Stimulated activated CD4-positive, alpha-beta T cell treated with anti-CD3 and anti-CD28 coated beads, Interleukin-15, amount 100 ng/mL, for 1 hour (primary cell): ENCODE results near the gene MRPL43.
"Not testable (repeated sequence)": the region's sequence is repeated elsewhere in the genome, so short reads cannot be mapped to it uniquely, and the experiment has no call there.

ENCODE experiments used
- DNase-seq, 2 donors: peaks; one replicate each; pipeline ENCODE4 v3.0.0-alpha.2; 2020; ENCODE audit warnings: low read depth in 1 of 2, low spot score in 1 of 2

MRPL43 gene

DNA sequence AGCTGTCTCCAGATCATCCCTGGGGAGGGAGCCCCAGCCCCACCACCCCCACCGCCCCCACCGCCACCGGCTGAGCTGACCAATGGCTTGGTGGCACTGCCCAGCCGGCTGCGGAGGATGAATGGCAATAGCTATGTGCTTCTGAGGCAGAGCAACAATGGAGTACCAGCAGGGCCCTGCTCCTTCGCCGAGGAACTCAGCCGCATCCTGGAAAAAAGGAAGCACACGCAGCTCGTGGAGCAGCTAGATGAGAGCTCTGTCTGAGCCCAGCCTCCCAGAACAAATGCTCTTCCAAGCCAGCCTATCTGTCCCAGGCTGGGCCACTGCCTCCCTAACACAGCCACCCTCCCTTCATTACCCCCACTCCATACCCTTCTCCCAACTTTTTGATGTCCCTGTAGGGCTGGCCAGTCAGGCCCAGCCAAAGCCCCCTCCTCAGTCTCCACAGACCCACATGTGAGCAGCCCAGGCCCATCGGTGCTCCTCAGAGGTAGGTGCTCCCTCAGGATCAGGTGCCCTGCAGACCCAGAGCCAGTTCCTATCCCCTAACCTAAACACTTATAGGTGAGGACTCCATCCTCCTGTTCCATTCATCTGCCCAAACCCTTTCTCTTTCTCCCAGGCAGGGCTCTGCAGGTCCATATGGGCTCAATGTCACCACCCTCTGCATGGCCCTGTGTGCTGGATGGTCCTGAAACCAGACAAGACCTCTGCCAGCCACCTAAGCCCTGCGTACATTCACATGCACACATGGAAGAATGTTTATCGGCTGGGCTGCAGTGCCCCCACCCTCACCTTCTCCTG is 3.2 kb downstream of the MRPL43 start:
- no peak for DNase-seq

DNA sequence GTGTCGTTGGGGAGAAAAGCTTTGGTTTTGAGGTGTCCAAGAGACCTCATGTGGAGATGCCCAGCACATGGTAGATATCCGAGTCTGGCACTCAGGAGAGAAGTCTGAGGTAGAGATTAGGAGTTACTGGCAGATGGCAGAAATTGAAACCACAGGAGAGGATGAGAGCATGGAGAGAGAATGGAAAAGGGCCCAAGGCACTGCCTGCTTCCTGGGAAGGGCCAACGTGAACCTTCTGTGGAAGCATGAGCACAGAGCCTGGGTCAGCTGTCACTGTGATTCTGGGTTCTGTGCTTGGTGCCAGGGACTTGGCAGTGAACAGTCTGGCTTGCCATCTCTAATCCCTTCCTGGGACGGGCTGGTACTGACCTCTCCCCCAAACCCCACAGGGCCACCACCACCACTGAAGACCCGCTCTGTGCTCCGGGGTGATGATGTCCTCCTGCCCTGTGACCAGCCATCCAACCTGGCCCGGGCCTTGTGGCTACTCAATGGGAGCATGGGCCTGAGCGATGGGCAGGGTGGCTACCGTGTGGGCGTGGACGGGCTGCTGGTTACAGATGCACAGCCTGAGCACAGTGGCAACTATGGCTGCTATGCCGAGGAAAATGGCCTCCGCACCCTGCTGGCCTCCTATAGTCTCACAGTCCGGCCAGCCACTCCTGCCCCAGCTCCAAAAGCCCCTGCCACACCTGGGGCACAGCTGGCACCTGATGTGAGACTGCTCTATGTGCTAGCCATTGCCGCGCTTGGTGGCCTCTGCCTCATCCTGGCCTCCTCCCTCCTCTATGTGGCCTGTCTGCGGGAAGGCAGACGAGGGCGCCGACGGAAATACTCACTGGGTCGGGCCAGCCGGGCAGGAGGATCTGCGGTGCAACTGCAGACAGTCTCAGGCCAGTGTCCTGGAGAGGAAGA is 4.1 kb downstream of the MRPL43 start:
- DNase-seq = no peak

- no peak for DNase-seq
These were observed 6.0 kb downstream of the MRPL43 start for GRCh38 chr10:100981178-100981772.

- no peak for DNase-seq
These were observed 6.6 kb downstream of the MRPL43 start for GRCh38 chr10:100980711-100981110.

GRCh38 chr10:100980311-100980710 is 7.0 kb downstream of the MRPL43 start:
- DNase-seq = no peak

- no peak for DNase-seq
These were observed 7.5 kb downstream of the MRPL43 start for GRCh38 chr10:100979791-100980272.

DNA sequence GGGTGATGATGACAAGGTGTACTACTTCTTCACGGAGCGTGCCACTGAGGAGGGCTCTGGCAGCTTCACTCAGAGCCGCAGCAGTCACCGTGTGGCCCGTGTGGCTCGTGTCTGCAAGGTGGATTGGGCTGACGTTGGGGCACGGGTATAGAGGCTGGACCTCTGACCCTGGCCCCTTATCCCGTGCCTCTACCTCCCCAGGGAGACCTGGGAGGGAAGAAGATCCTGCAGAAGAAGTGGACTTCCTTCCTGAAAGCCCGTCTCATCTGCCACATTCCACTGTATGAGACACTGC is 8.4 kb downstream of the MRPL43 start:
- DNase-seq = no peak

GRCh38 chr10:100978121-100978900 is 9.0 kb downstream of the MRPL43 start:
- DNase-seq = no peak

DNA sequence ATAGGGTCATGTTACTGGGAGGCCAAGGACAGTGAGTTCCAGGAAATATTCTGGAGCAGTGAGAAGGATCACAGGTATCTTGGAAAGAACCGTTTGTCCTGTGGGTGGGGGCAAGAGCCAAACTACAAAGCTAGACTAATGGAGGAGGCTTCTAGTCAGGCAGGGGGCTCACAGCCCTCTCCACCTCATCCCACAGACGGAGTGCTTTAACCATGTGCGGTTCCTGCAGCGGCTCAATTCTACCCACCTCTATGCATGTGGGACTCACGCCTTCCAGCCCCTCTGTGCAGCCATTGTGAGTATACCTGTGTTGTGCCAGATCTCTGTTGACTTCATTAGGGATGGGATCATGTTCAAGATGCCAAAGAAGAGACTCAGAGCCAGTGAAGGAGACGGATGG is 9.9 kb downstream of the MRPL43 start:
- no peak for DNase-seq

GRCh38 chr10:100976906-100977305 is 10.4 kb downstream of the MRPL43 start:
- DNase-seq = no peak

DNA sequence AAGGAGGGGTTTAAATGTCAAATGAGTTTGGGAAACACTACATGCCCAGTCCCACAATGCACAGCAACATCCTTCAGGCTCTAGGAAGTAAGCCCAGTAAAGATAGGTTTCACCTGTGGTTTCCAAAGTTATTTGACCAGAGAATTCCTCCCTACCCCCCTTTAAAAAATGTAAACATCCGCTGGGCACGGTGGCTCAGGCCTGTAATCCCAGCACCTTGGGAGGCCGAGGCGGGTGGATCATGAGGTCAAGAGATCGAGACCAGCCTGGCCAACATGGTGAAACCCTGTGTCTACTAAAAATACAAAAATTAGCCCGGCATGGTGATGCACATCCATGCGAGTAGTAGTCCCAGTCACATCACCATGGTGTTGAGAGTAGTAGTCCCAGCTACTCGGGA is 11.9 kb downstream of the MRPL43 start:
- DNase-seq = not testable (repeated sequence)

GRCh38 chr10:100972904-100973535 is 14.3 kb downstream of the MRPL43 start:
- DNase-seq = no peak

GRCh38 chr10:100972115-100972903 is 15.0 kb downstream of the MRPL43 start:
- DNase-seq = no peak

- no peak for DNase-seq
These were observed 16.1 kb downstream of the MRPL43 start for GRCh38 chr10:100970914-100971811.

DNA sequence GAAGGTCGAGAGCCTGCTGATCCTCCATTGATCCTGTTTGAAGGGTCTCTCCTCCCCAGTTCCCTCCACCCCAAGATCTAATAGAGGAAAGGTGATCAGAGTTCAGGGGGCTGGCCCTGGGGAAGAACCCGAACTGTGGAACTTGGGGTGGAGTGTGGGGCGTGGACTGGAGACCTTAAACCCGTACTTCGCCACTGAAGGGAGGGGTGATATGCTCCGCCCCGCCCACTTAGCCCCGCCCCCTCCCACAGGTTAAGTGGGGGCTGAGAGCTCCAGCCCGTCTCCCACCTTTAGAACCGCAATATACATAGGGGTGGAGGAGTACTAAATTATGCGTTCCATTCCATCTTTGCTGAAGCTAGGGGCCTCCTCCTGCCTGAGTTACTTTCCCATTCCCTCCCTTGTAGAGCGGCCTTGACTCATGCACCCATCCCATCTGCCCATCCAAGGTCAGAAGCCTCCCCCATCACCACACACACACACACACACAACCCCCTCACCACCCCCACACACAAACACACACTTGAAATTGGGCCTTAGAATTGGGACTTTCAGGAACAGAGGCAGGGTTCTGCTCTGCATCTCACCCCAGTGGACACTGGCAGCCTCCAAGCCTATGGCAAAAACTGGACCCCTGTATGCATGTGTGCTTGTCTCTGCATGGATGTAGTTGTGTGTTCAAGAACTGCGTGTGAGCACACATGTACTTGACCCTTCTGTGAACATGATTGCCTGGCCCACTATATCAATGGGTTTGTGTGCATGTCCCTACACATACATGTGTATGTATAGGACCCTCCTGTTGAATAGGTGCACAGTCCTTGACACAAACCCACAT is 17.0 kb downstream of the MRPL43 start:
- DNase-seq = peak in 1 of 2 donors; percentile 15

- peak in 1 of 2 donors; percentile 18 for DNase-seq
These were observed 17.9 kb downstream of the MRPL43 start, which contains the start of gene SEMA4G for GRCh38 chr10:100969187-100970075. TSS of gene SEMA4G (plus strand) at chr10:100969504. CDS start at chr10:100972913, 3,409 bp downstream.

- DNase-seq = no peak
These were observed 18.5 kb downstream of the MRPL43 start for GRCh38 chr10:100968863-100969186.
